ENCODE measurements around the gene LYPD6. TPM values are rescaled to one million over a fixed set of nuclear protein-coding genes. Genes with fewer than 3 reads are reported as not detected.

Gene LYPD6
- total RNA-seq, 4 donors from 2014 or later = 0.79 to 1.2 (median 1.1) TPM; not detected in 1

- DNase-seq (ENCODE audit: low spot score in 2 of 2) = no peak
- H3K4me3 ChIP-seq (ENCODE audit: low read depth, poor library complexity, severe bottlenecking) = no peak overlapping the region
- intact Hi-C loops (cut with DNase I; ENCODE audit: low total_unique reads) = no loop called here
- TF ChIP-seq POLR2A (IDR thresholded peaks at IDR 0.05) = no peak
- no peak for TF ChIP-seq CTCF (IDR thresholded peaks at IDR 0.05)
These were observed 128.1 kb downstream of the LYPD6 start for GRCh38 chr2:149458502-149458901.

GRCh38 chr2:149463328-149464002, 133.1 kb downstream of the LYPD6 start:
- TF ChIP-seq CTCF (IDR thresholded peaks at IDR 0.05) = no peak
- TF ChIP-seq POLR2A (IDR thresholded peaks at IDR 0.05) = no peak
- no peak for DNase-seq (ENCODE audit: low spot score in 2 of 2)
- intact Hi-C loops (cut with DNase I; ENCODE audit: low total_unique reads) = no loop called here
- H3K4me3 ChIP-seq (ENCODE audit: low read depth, poor library complexity, severe bottlenecking) = no peak overlapping the region
- 26 to 38% methylated on average over 2 of the region's 2 CpGs for WGBS, 2 donors

GRCh38 chr2:149464396-149464795, 134.0 kb downstream of the LYPD6 start:
- no peak for DNase-seq (ENCODE audit: low spot score in 2 of 2)
- 92 to 94% methylated on average over 7 of the region's 7 CpGs for WGBS, 2 donors
- TF ChIP-seq CTCF (IDR thresholded peaks at IDR 0.05) (no peak), POLR2A (IDR thresholded peaks at IDR 0.05) (no peak)
- H3K4me3 ChIP-seq (ENCODE audit: low read depth, poor library complexity, severe bottlenecking) = no peak overlapping the region
- intact Hi-C loops (cut with DNase I; ENCODE audit: low total_unique reads) = no loop called here

- H3K4me3 ChIP-seq (ENCODE audit: low read depth, poor library complexity, severe bottlenecking) = no peak overlapping the region
These were observed 135.5 kb downstream of the LYPD6 start for GRCh38 chr2:149465873-149466272.

GRCh38 chr2:149466635-149467034, 136.2 kb downstream of the LYPD6 start:
- no peak overlapping the region for H3K4me3 ChIP-seq (ENCODE audit: low read depth, poor library complexity, severe bottlenecking)
- WGBS, 2 donors = 33 to 35% methylated on average over 3 of the region's 3 CpGs
- TF ChIP-seq CTCF (IDR thresholded peaks at IDR 0.05) (no peak), POLR2A (IDR thresholded peaks at IDR 0.05) (no peak)
- DNase-seq (ENCODE audit: low spot score in 2 of 2) = no peak
- intact Hi-C loops (cut with DNase I; ENCODE audit: low total_unique reads) = no loop called here

More at GRCh38 chr2:149465873-149466272, 135.5 kb downstream of the LYPD6 start:
- WGBS, 2 donors = 70 to 72% methylated on average over 2 of the region's 2 CpGs
- intact Hi-C loops (cut with DNase I; ENCODE audit: low total_unique reads) = no loop called here
- TF ChIP-seq CTCF (IDR thresholded peaks at IDR 0.05) = no peak
- TF ChIP-seq POLR2A (IDR thresholded peaks at IDR 0.05) = no peak
- no peak for DNase-seq (ENCODE audit: low spot score in 2 of 2)

- no peak for TF ChIP-seq CTCF (IDR thresholded peaks at IDR 0.05)
- TF ChIP-seq POLR2A (IDR thresholded peaks at IDR 0.05) = no peak
- WGBS, 2 donors = 50 to 52% methylated on average over 2 of the region's 2 CpGs
- intact Hi-C loops (cut with DNase I; ENCODE audit: low total_unique reads) = no loop called here
- no peak for DNase-seq (ENCODE audit: low spot score in 2 of 2)
- H3K4me3 ChIP-seq (ENCODE audit: low read depth, poor library complexity, severe bottlenecking) = no peak overlapping the region
These were observed 137.0 kb downstream of the LYPD6 start for GRCh38 chr2:149467436-149467835.
